GM23338 (cell line): ENCODE data around the gene IFIT1B.

ENCODE experiments used
- EZH2phosphoT487 ChIP-seq: fragments of 200-600 bp; sonication (generic); IDR thresholded peaks from one replicate; pipeline ENCODE4 v1.8.1; 2018; ENCODE audit warnings: antibody characterized with exemption; ENCODE audit not compliant: unreplicated experiment
- POLR2AphosphoS5 ChIP-seq: IDR thresholded peaks from 2 replicates; pipeline ENCODE4 v1.6.1; 2016; ENCODE audit warnings: antibody characterized with exemption, low read depth

DNA sequence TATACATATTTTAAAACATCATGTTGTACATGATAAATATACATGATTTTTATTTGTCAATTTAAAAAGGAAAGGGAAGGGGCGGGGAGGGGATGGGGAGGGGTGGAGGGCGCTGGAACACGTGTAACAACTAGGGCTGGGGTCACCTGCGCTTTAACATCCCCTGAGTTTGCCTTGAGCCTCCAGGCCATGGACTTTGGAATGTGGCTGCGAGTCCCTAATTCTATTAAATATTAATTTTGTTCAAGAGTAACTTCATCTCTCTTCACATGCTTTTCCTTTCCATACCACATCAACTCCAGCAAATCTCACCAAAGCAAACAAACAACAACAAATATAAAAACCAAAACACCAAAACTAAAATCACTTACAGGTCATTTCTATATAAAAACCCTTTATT lies 47.1 kb downstream of the IFIT1B start:
- TF ChIP-seq EZH2phosphoT487 (no peak), POLR2AphosphoS5 (no peak)
